HepG2 (cell line): ENCODE measurements around the gene GLRX5. TPM values are rescaled to one million over a fixed set of nuclear protein-coding genes. Genes with fewer than 3 reads are reported as not detected.

Source experiments
- DPF2 ChIP-seq: sonication (generic); formaldehyde crosslinking; IDR thresholded peaks from 2 replicates; pipeline ENCODE4 v1.4.0; 2020; ENCODE audit warnings: mild to moderate bottlenecking, low read depth, missing genetic modification reagents, borderline replicate concordance
- FIP1L1 ChIP-seq: fragments of 200-400 bp; formaldehyde crosslinking; IDR thresholded peaks from 2 replicates; pipeline ENCODE4 v1.6.1; 2018; ENCODE audit warnings: low read depth, mild to moderate bottlenecking, low read length, moderate library complexity, borderline replicate concordance; ENCODE audit not compliant: insufficient read depth
- KLF12 ChIP-seq: sonication (generic); formaldehyde crosslinking; IDR thresholded peaks from 2 replicates; pipeline ENCODE4 v1.4.0; 2020; ENCODE audit warnings: missing genetic modification reagents, borderline replicate concordance
- MXD1 ChIP-seq: sonication (generic); formaldehyde crosslinking; IDR thresholded peaks from 2 replicates; pipeline ENCODE4 v1.4.0; 2020; ENCODE audit warnings: mild to moderate bottlenecking, missing genetic modification reagents
- NFRKB ChIP-seq: fragments of 450-650 bp; IDR thresholded peaks from 2 replicates; pipeline ENCODE4 v1.6.1; 2017
- PAXIP1 ChIP-seq: sonication (generic); formaldehyde crosslinking; conservative IDR thresholded peaks from 2 replicates; pipeline ENCODE4 v1.4.0; 2020; ENCODE audit warnings: mild to moderate bottlenecking, missing genetic modification reagents, moderate library complexity
- PRDM10 ChIP-seq: sonication (generic); formaldehyde crosslinking; IDR thresholded peaks from 2 replicates; pipeline ENCODE4 v1.4.0; 2020; ENCODE audit warnings: low read depth, missing genetic modification reagents
- TARDBP ChIP-seq: sonication (generic); formaldehyde crosslinking; IDR thresholded peaks from 2 replicates; pipeline ENCODE4 v1.8.0; 2022; ENCODE audit warnings: mild to moderate bottlenecking, missing genetic modification reagents
- ZFX ChIP-seq: sonication (generic); formaldehyde crosslinking; IDR thresholded peaks from 2 replicates; pipeline ENCODE4 v1.4.0; 2020; ENCODE audit warnings: mild to moderate bottlenecking, low read depth, missing genetic modification reagents, moderate library complexity
- ZNF33B ChIP-seq: sonication (generic); formaldehyde crosslinking; IDR thresholded peaks from 2 replicates; pipeline ENCODE4 v1.5.1; 2020; ENCODE audit warnings: mild to moderate bottlenecking, missing genetic modification reagents
- ZNF616 ChIP-seq: sonication (generic); formaldehyde crosslinking; IDR thresholded peaks from 2 replicates; pipeline ENCODE4 v1.5.0; 2020; ENCODE audit warnings: low read depth, mild to moderate bottlenecking, missing genetic modification reagents
- ZNF629 ChIP-seq: sonication (generic); formaldehyde crosslinking; conservative IDR thresholded peaks from 2 replicates; pipeline ENCODE4 v1.5.0; 2020; ENCODE audit warnings: missing genetic modification reagents
- ZNF883 ChIP-seq: sonication (generic); formaldehyde crosslinking; IDR thresholded peaks from 2 replicates; pipeline ENCODE4 v1.5.1; 2020; ENCODE audit warnings: mild to moderate bottlenecking, missing genetic modification reagents; ENCODE audit errors: not compliant biosample characterization
- ZSCAN31 ChIP-seq: sonication (generic); formaldehyde crosslinking; IDR thresholded peaks from 2 replicates; pipeline ENCODE4 v1.5.0; 2020; ENCODE audit warnings: low read depth, mild to moderate bottlenecking, missing genetic modification reagents
- ZSCAN5A ChIP-seq: sonication (generic); formaldehyde crosslinking; IDR thresholded peaks from 2 replicates; pipeline ENCODE4 v1.8.0; 2022; ENCODE audit warnings: mild to moderate bottlenecking, missing genetic modification reagents, borderline replicate concordance
- polyA plus RNA-seq, 8 experiments: library from polyadenylated mRNA; depleted of rRNA in 3 of 8; stranded (reverse) in 7 of 8; unstranded in 1 of 8; fragments of >200 nt; fragmentation: Illumina TruSeq in 4 of 8; extraction: Trizol in 4 of 8; gene quantifications; 2 replicates each; pipeline versions ENCODE4 v1.2.1 to v1.2.3, GENCODE V29; 2011 to 2016; ENCODE audit warnings: low read depth in 4 of 8, missing spikeins in 1 of 8, mixed read lengths in 1 of 8; ENCODE audit not compliant: insufficient read depth in 1 of 8
- total RNA-seq, 5 experiments: library from RNA; depleted of rRNA; stranded (reverse); fragments of >200 nt; fragmentation: Illumina TruSeq; extraction: Trizol; gene quantifications; 2 replicates each; pipeline ENCODE4 v1.2.3, GENCODE V29; 2016; ENCODE audit warnings: low read depth in 1 of 5
- TF ChIP-seq, protein P1 (sequence below): sonication (generic); formaldehyde crosslinking; IDR thresholded peaks from 2 replicates; pipeline ENCODE4 v1.5.0; 2020; ENCODE audit warnings: missing genetic modification reagents, mild to moderate bottlenecking, borderline replicate concordance
- TF ChIP-seq, protein P2 (sequence below): IDR thresholded peaks from 2 replicates; pipeline ENCODE4 v1.6.1; 2016; ENCODE audit warnings: missing compliant biosample characterization, missing genetic modification reagents, borderline replicate concordance

Gene GLRX5
- total and polyA plus RNA-seq, 2 of the 13 experiments (the other 11 are each of a cell fraction or from before 2014, with no cell fraction given) = 122 to 146 TPM

- TF ChIP-seq PAXIP1 (CRISPR knock-in tag) = no peak
- TF ChIP-seq, protein P1, sequence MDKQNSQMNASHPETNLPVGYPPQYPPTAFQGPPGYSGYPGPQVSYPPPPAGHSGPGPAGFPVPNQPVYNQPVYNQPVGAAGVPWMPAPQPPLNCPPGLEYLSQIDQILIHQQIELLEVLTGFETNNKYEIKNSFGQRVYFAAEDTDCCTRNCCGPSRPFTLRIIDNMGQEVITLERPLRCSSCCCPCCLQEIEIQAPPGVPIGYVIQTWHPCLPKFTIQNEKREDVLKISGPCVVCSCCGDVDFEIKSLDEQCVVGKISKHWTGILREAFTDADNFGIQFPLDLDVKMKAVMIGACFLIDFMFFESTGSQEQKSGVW (CRISPR knock-in tag) = no peak
- 0 out of 2 replicates have a peak, but pooled peaks have one; percentile 40 for TF ChIP-seq ZNF629 (CRISPR knock-in tag)
- no peak for TF ChIP-seq KLF12 (CRISPR knock-in tag)
- no peak for TF ChIP-seq MXD1 (CRISPR knock-in tag)
- TF ChIP-seq ZSCAN5A (CRISPR knock-in tag) = no peak
- TF ChIP-seq ZNF616 (CRISPR knock-in tag) = no peak
- no peak for TF ChIP-seq DPF2 (CRISPR knock-in tag)
- TF ChIP-seq NFRKB = no peak
- TF ChIP-seq ZNF33B = no peak
- TF ChIP-seq ZFX (CRISPR knock-in tag) = 0 out of 2 replicates have a peak, but pooled peaks have one; percentile 13
- TF ChIP-seq TARDBP (CRISPR knock-in tag) = no peak
- TF ChIP-seq ZSCAN31 = no peak
- no peak for TF ChIP-seq ZNF883 (CRISPR knock-in tag)
- TF ChIP-seq PRDM10 = no peak
- TF ChIP-seq FIP1L1 = no peak
- TF ChIP-seq, protein P2, sequence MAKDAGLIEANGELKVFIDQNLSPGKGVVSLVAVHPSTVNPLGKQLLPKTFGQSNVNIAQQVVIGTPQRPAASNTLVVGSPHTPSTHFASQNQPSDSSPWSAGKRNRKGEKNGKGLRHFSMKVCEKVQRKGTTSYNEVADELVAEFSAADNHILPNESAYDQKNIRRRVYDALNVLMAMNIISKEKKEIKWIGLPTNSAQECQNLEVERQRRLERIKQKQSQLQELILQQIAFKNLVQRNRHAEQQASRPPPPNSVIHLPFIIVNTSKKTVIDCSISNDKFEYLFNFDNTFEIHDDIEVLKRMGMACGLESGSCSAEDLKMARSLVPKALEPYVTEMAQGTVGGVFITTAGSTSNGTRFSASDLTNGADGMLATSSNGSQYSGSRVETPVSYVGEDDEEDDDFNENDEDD (CRISPR knock-in tag) = no peak
Observed at GRCh38 chr14:95500772-95501401, 34.0 kb upstream of the GLRX5 start (continued).
